ENCODE measurements around the gene CFAP100. TPM values are rescaled to one million over a fixed set of nuclear protein-coding genes. Genes with fewer than 3 reads are reported as not detected.

CFAP100 gene
- total RNA-seq, 1 experiment from 2014 or later: 0.64 TPM

GRCh38 chr3:126421573-126422119 is 26.9 kb downstream of the CFAP100 start:
- no peak for DNase-seq (ENCODE audit: low spot score)

- no peak for DNase-seq (ENCODE audit: low spot score)
Observed at GRCh38 chr3:126422121-126422520, 27.4 kb downstream of the CFAP100 start.

- no peak for DNase-seq (ENCODE audit: low spot score)
Observed at GRCh38 chr3:126422571-126423091, 27.9 kb downstream of the CFAP100 start.

- no peak for DNase-seq (ENCODE audit: low spot score)
Observed at GRCh38 chr3:126423191-126424038, 28.7 kb downstream of the CFAP100 start.

- no peak for DNase-seq (ENCODE audit: low spot score)
Observed at GRCh38 chr3:126424039-126424717, 29.5 kb downstream of the CFAP100 start.

GRCh38 chr3:126424751-126425150 is 30.0 kb downstream of the CFAP100 start:
- no peak for DNase-seq (ENCODE audit: low spot score)

GRCh38 chr3:126431103-126431534 is 36.4 kb downstream of the CFAP100 start:
- DNase-seq (ENCODE audit: low spot score): no peak

GRCh38 chr3:126432361-126433104 is 37.8 kb downstream of the CFAP100 start:
- no peak for DNase-seq (ENCODE audit: low spot score)

GRCh38 chr3:126433105-126433430 is 38.4 kb downstream of the CFAP100 start:
- no peak for DNase-seq (ENCODE audit: low spot score)

GRCh38 chr3:126433496-126434263 is 39.0 kb downstream of the CFAP100 start:
- no peak for DNase-seq (ENCODE audit: low spot score)

- no peak for DNase-seq (ENCODE audit: low spot score)
Observed at GRCh38 chr3:126434264-126434590, 39.5 kb downstream of the CFAP100 start.

GRCh38 chr3:126434931-126435411 is 40.3 kb downstream of the CFAP100 start:
- no peak for DNase-seq (ENCODE audit: low spot score)

- no peak for DNase-seq (ENCODE audit: low spot score)
Observed at GRCh38 chr3:126435456-126436315, 41.0 kb downstream of the CFAP100 start.

- DNase-seq (ENCODE audit: low spot score): no peak
Observed at GRCh38 chr3:126436826-126437717, 42.4 kb downstream of the CFAP100 start.

GRCh38 chr3:126438186-126438585 is 43.5 kb downstream of the CFAP100 start:
- no peak for DNase-seq (ENCODE audit: low spot score)

- no peak for DNase-seq (ENCODE audit: low spot score)
Observed at GRCh38 chr3:126438746-126439145, 44.0 kb downstream of the CFAP100 start.

GRCh38 chr3:126439346-126439967 is 44.7 kb downstream of the CFAP100 start:
- DNase-seq (ENCODE audit: low spot score): no peak

- no peak for DNase-seq (ENCODE audit: low spot score)
Observed at GRCh38 chr3:126439968-126440708, 45.4 kb downstream of the CFAP100 start.

Data from HT-29 (cell line).